ENCODE measurements around the gene NUP98. TPM values are rescaled to one million over a fixed set of nuclear protein-coding genes. Genes with fewer than 3 reads are reported as not detected.
A peak's percentile ranks its signal among the peaks of the same experiment; 100 is the strongest.

Gene NUP98
- total RNA-seq, 1 experiment from 2014 or later = 128 TPM

DNA sequence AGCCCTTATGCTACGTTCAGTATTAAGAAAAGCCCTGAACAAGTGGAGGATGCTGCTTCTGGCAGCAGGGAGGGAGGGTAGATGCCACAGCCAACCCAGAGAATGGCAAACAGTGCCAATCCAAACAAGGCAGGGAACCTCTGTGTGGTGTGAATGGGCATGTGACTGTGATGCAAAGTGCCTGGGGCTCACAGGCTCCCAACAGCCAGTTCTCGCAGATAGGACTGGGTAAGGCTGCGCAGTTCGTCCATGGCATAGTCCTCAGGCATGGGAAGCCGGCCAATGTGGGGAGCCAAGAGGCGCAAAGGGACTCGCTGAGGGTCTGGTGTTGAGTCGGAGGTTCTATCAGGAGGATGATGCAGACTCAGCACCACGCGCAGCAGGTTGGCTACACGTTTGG lies 121.4 kb downstream of the NUP98 start:
- Histone ChIP-seq H3K9me3 (ENCODE audit: low read length) (no peaks in the 10 kb centered on the region), H3K4me3 (ENCODE audit: low read length) (no peak overlapping the region), H3K9ac (ENCODE audit: low read length) (no peak overlapping the region), H3F3A (ENCODE audit: low read length, unreplicated experiment) (no peaks in the 10 kb centered on the region), H3K79me2 (ENCODE audit: low read length) (no peaks in the 10 kb centered on the region), H3K36me3 (ENCODE audit: low read depth, low read length) (peaks cover 60% of the 10 kb centered on the region), H3K4me1 (ENCODE audit: insufficient read depth, low read length) (peaks cover 21% of the 10 kb centered on the region), H3K27ac (ENCODE audit: low read length) (no peak overlapping the region), H3K9me2 (replicated peaks; ENCODE audit: low read length) (no peaks in the 10 kb centered on the region), H3K27me3 (ENCODE audit: low read length) (no peaks in the 10 kb centered on the region), H2AFZ (ENCODE audit: low read length) (no peak overlapping the region), H4K20me1 (ENCODE audit: low read length) (0 out of 2 replicates have a peak, but pooled peaks cover 4% of the 10 kb centered on the region), H3K4me2 (ENCODE audit: low read length) (no peak overlapping the region)
- DNase-seq (no peak), ATAC-seq (no peak; the same call in 1 of the 2 replicates)
- no peak for TF ChIP-seq EZH2phosphoT487 (IDR thresholded peaks at IDR 0.05; ENCODE audit: borderline replicate concordance, low read length)
- TF ChIP-seq, protein P1, sequence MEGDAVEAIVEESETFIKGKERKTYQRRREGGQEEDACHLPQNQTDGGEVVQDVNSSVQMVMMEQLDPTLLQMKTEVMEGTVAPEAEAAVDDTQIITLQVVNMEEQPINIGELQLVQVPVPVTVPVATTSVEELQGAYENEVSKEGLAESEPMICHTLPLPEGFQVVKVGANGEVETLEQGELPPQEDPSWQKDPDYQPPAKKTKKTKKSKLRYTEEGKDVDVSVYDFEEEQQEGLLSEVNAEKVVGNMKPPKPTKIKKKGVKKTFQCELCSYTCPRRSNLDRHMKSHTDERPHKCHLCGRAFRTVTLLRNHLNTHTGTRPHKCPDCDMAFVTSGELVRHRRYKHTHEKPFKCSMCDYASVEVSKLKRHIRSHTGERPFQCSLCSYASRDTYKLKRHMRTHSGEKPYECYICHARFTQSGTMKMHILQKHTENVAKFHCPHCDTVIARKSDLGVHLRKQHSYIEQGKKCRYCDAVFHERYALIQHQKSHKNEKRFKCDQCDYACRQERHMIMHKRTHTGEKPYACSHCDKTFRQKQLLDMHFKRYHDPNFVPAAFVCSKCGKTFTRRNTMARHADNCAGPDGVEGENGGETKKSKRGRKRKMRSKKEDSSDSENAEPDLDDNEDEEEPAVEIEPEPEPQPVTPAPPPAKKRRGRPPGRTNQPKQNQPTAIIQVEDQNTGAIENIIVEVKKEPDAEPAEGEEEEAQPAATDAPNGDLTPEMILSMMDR (conservative IDR thresholded peaks at IDR 0.05; ENCODE audit: low read depth, low read length) = no peak
- no peak for TF ChIP-seq EZH2 (IDR thresholded peaks at IDR 0.05; ENCODE audit: low read length, unreplicated experiment)
- ChIA-PET POLR2A (ENCODE audit: unreplicated experiment) (no interaction called here), CTCF (no interaction called here)
- BruUV-seq (replicated peaks) = no TSS peak
- intact Hi-C loops (cut with micrococcal nuclease) = no loop called here

GRCh38 chr11:3674189-3674588 lies 123.2 kb downstream of the NUP98 start:
- ChIA-PET CTCF (no interaction called here), POLR2A (ENCODE audit: unreplicated experiment) (no interaction called here)
- 0 out of 2 replicates have a peak, but pooled peaks cover 4% of the 10 kb centered on the region for H4K20me1 ChIP-seq (ENCODE audit: low read length)
- peaks cover 47% of the 10 kb centered on the region for H3K36me3 ChIP-seq (ENCODE audit: low read depth, low read length)
- DNase-seq (peak; percentile 89), ATAC-seq (peak; percentile 94)
- H3K9me2 ChIP-seq (replicated peaks; ENCODE audit: low read length) = no peaks in the 10 kb centered on the region
- H3K27me3 ChIP-seq (ENCODE audit: low read length) = no peaks in the 10 kb centered on the region
- H2AFZ ChIP-seq (ENCODE audit: low read length) = no peak overlapping the region
- H3F3A ChIP-seq (ENCODE audit: low read length, unreplicated experiment) = no peaks in the 10 kb centered on the region
- BruUV-seq (replicated peaks) = no TSS peak
- peaks cover 21% of the 10 kb centered on the region for H3K4me1 ChIP-seq (ENCODE audit: insufficient read depth, low read length)
- H3K4me3 ChIP-seq (ENCODE audit: low read length) = no peak overlapping the region
- no peak overlapping the region for H3K9ac ChIP-seq (ENCODE audit: low read length)
- peak overlapping the region; percentile 37 for H3K27ac ChIP-seq (ENCODE audit: low read length)
- H3K79me2 ChIP-seq (ENCODE audit: low read length) = no peaks in the 10 kb centered on the region
- no peaks in the 10 kb centered on the region for H3K9me3 ChIP-seq (ENCODE audit: low read length)
- intact Hi-C loops (cut with micrococcal nuclease) = no loop called here
- peak overlapping the region; percentile 31 for H3K4me2 ChIP-seq (ENCODE audit: low read length)
- TF ChIP-seq EZH2phosphoT487 (IDR thresholded peaks at IDR 0.05; ENCODE audit: borderline replicate concordance, low read length) (no peak), EZH2 (IDR thresholded peaks at IDR 0.05; ENCODE audit: low read length, unreplicated experiment) (no peak)
- TF ChIP-seq, protein P1 (conservative IDR thresholded peaks at IDR 0.05; ENCODE audit: low read depth, low read length) = no peak

DNA sequence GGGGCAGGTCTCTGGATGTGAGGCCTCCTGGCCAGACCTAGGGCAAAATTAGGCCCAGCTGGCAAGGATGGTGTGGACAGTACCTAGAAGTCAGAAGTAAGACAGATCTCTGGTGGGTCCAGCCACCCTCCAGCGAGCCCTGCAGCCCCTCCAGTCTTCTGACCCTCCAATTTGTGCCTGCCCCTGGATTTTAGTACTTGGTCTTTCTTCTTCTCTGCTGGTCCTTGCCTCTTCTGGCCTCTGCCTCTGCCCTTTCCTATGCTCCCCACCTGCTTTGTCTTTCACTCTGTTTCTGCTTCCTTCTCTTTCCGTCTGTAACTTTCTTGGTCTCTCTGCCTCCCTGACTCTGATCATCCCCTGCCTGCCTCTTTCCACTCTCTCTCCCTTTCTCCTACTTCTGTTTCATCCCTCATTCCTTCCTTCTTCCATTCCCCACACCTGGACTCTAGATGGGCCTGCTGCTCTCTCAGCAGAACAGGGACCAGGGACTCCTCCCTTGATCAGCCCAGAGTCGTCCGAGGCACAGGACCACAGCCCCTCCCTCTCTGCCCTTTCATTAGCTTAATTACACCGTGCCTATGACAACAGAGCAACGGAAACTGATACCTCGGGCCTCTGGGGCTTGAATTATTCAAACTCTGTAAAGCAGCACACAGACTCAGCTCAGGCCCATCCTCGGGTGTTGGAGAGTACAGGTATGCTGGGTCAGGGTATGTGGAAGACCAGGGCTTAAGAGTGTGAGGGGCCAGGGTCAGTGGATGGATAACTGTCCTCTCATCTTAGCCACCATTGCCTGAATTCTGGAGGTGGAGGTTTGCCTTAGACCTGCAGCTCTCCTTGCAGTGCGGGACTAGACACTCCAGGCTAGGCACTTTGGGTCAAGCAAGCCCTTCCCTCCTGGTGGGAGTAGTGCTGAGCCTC lies 125.8 kb downstream of the NUP98 start, which contains the start of gene CHRNA10:
TSS of gene CHRNA10 (minus strand) at position 51 of the 921 bp plus-strand sequence. CDS start 72 bp downstream, outside the sequence.
- H3K4me3 ChIP-seq (ENCODE audit: low read length) = no peak within 1 kb of the TSS
- POLR2A ChIA-PET (ENCODE audit: unreplicated experiment) = no interaction called here
- intact Hi-C loops (cut with micrococcal nuclease) = no loop called here
- H3K27me3 ChIP-seq (ENCODE audit: low read length) = no peaks in the 10 kb centered on the region
- no peak within 1 kb of the TSS for H3K27ac ChIP-seq (ENCODE audit: low read length)
- no peaks in the 10 kb centered on the region for H3K9me3 ChIP-seq (ENCODE audit: low read length)
- H4K20me1 ChIP-seq (ENCODE audit: low read length) = 0 out of 2 replicates have a peak, but pooled peaks cover 4% of the 10 kb centered on the region
- H3K9ac ChIP-seq (ENCODE audit: low read length) = no peak within 1 kb of the TSS
- TF ChIP-seq, protein P1 (conservative IDR thresholded peaks at IDR 0.05; ENCODE audit: low read depth, low read length) = no peak
- TF ChIP-seq EZH2phosphoT487 (IDR thresholded peaks at IDR 0.05; ENCODE audit: borderline replicate concordance, low read length) (no peak), EZH2 (IDR thresholded peaks at IDR 0.05; ENCODE audit: low read length, unreplicated experiment) (no peak)
- no peak for DNase-seq
- peaks cover 27% of the 10 kb centered on the region for H3K36me3 ChIP-seq (ENCODE audit: low read depth, low read length)
- H3F3A ChIP-seq (ENCODE audit: low read length, unreplicated experiment) = no peaks in the 10 kb centered on the region
- BruUV-seq (replicated peaks) = no TSS peak
- no peaks in the 10 kb centered on the region for H3K9me2 ChIP-seq (replicated peaks; ENCODE audit: low read length)
- H3K4me1 ChIP-seq (ENCODE audit: insufficient read depth, low read length) = peaks cover 21% of the 10 kb centered on the region
- no peaks in the 10 kb centered on the region for H3K79me2 ChIP-seq (ENCODE audit: low read length)
- CTCF ChIA-PET = no interaction called here
- ATAC-seq = no peak
- no peak within 1 kb of the TSS for H2AFZ ChIP-seq (ENCODE audit: low read length)
- H3K4me2 ChIP-seq (ENCODE audit: low read length) = no peak within 1 kb of the TSS
